Cardiac fibroblast (primary cell): ENCODE data around the gene FBXL13.
"Not testable (repeated sequence)": the region's sequence is repeated elsewhere in the genome, so short reads cannot be mapped to it uniquely, and the experiment has no call there.

ENCODE experiments used
- DNase-seq, 2 donors: peaks; one replicate each; pipeline versions ENCODE4 v3.0.0 to v3.0.0-alpha.2; 2010; ENCODE audit warnings: low read depth in 2 of 2
- H3K4me3 ChIP-seq, 2 donors: replicated peaks in 1 of 2; 1 replicate in 1 of 2; 2 replicates in 1 of 2; pipeline ENCODE4 v1.5.1; 2011; ENCODE audit warnings: low read depth in 2 of 2, low read length in 2 of 2, mild to moderate bottlenecking in 2 of 2, moderate library complexity in 1 of 2
- TF ChIP-seq, protein P1 (sequence below): IDR thresholded peaks from one replicate; pipeline ENCODE4 v1.5.1; 2011; ENCODE audit warnings: low read depth, mild to moderate bottlenecking, low read length, inconsistent platforms

Gene FBXL13

GRCh38 chr7:102916426-102916825 is 158.2 kb downstream of the FBXL13 start:
- TF ChIP-seq, protein P1, sequence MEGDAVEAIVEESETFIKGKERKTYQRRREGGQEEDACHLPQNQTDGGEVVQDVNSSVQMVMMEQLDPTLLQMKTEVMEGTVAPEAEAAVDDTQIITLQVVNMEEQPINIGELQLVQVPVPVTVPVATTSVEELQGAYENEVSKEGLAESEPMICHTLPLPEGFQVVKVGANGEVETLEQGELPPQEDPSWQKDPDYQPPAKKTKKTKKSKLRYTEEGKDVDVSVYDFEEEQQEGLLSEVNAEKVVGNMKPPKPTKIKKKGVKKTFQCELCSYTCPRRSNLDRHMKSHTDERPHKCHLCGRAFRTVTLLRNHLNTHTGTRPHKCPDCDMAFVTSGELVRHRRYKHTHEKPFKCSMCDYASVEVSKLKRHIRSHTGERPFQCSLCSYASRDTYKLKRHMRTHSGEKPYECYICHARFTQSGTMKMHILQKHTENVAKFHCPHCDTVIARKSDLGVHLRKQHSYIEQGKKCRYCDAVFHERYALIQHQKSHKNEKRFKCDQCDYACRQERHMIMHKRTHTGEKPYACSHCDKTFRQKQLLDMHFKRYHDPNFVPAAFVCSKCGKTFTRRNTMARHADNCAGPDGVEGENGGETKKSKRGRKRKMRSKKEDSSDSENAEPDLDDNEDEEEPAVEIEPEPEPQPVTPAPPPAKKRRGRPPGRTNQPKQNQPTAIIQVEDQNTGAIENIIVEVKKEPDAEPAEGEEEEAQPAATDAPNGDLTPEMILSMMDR: no peak
- DNase-seq: peak; percentile 72 to 91
- H3K4me3 ChIP-seq: no peak overlapping the region

DNA sequence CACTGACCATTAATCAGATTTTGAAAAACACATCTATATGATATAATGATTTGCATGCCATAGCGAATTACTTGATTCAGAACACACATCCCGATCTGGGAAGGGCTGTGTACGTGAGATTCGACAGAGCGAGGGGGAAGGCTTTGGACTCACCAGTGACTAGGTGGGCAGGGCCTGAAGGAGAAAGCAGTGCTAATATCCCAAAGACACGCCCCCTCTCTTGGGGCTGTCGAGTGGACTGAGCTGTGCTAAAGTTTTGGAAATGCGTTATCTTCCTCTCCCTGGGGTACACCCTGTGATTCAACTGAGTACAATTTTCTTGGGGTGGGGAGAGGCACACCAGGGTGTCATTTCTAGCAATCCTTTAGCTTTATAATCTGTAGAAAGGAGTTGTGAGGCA is 160.0 kb downstream of the FBXL13 start:
- DNase-seq: peak; percentile 97
- TF ChIP-seq, protein P1: no peak
- peak overlapping the region; percentile 48 to 49 for H3K4me3 ChIP-seq

DNA sequence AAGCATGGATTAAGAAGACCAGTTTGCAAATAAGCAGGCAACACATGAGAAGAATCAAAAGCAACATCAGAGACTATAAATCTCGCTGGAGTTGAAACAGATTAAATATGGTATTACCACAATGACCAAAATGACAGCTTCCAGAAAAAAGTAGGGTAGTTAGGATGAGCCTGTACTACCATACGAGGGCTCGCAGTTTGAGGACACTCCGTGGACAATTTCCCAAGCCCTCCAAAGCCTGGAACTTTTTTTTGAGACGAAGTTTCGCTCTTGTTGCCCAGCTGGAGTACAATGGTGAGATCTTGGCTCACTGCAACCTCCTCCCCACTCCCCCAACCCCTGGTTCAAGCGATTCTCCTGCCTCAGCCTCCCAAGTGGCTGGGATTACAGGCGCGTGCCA is 160.8 kb downstream of the FBXL13 start:
- H3K4me3 ChIP-seq: peak overlapping the region; percentile 48 to 49
- peak; percentile 25 to 53 for DNase-seq
- TF ChIP-seq, protein P1: no peak

GRCh38 chr7:102912742-102913141 is 161.9 kb downstream of the FBXL13 start, which contains the start of gene LRRC17:
Gene LRRC17, plus strand, starts transcription at chr7:102913000. Its CDS starts 20,914 bp downstream, at chr7:102933914.
- TF ChIP-seq, protein P1: no peak
- peak within 1 kb of the TSS; percentile 48 to 49 for H3K4me3 ChIP-seq
- peak; percentile 89 to 95 for DNase-seq

GRCh38 chr7:102908676-102909075 is 165.9 kb downstream of the FBXL13 start:
- TF ChIP-seq, protein P1: no peak
- DNase-seq: no peak
- H3K4me3 ChIP-seq: no peak overlapping the region

GRCh38 chr7:102903576-102903975 is 171.0 kb downstream of the FBXL13 start:
- not testable (repeated sequence) for H3K4me3 ChIP-seq, DNase-seq

- H3K4me3 ChIP-seq, DNase-seq: not testable (repeated sequence)
Observed at GRCh38 chr7:102902052-102902451, 172.5 kb downstream of the FBXL13 start.

- no peak overlapping the region for H3K4me3 ChIP-seq
- no peak for DNase-seq
- TF ChIP-seq, protein P1: no peak
Observed at GRCh38 chr7:102898532-102898859, 176.1 kb downstream of the FBXL13 start.
